AG04450 (cell line): Measurements from ENCODE around the gene LMX1A. TPM values are rescaled to one million over a fixed set of nuclear protein-coding genes. Genes with fewer than 3 reads are reported as not detected.

Source experiments
- CTCF ChIA-PET: fragments of 300-600, 350-600 bp; formaldehyde crosslinking; extraction: SDS; loops from one replicate; lab custom pipeline; 2022; ENCODE audit warnings: antibody characterized with exemption, inconsistent platforms; lab: Charles Lee
- POLR2A ChIA-PET: fragments of 350-600 bp; formaldehyde crosslinking; extraction: SDS; loops from one replicate; lab custom pipeline; 2021; ENCODE audit warnings: antibody characterized with exemption, inconsistent platforms; lab: Yijun Ruan, JAX
- DNase-seq: peaks from one replicate; pipeline ENCODE4 v3.0.0-alpha.2; 2011; ENCODE audit warnings: low read depth, low spot score
- H3K27ac ChIP-seq: one replicate; pipeline ENCODE4 v1.5.1; 2012; ENCODE audit warnings: low read depth, low read length, control low read depth
- H3K27me3 ChIP-seq: one replicate; pipeline ENCODE4 v1.6.0; 2012; ENCODE audit warnings: low read length; ENCODE audit not compliant: control insufficient read depth, insufficient read depth
- H3K4me3 ChIP-seq: 2 replicates; pipeline ENCODE4 v1.5.1; 2011; ENCODE audit warnings: mild to moderate bottlenecking, low read depth, low read length, control low read depth
- H3K9me3 ChIP-seq: 2 replicates; pipeline ENCODE4 v1.5.1; 2012; ENCODE audit warnings: low read length; ENCODE audit not compliant: control insufficient read depth, insufficient read depth
- CTCF ChIP-seq: IDR thresholded peaks from 2 replicates; pipeline ENCODE4 v1.5.1; 2011; ENCODE audit warnings: low read depth, low read length, control low read depth, inconsistent platforms
- polyA plus RNA-seq: library from polyadenylated mRNA; depleted of rRNA; stranded (reverse); fragments of >200 nt; gene quantifications from 2 replicates; pipeline ENCODE4 v1.2.3, GENCODE V29; 2011

Gene LMX1A
- polyA plus RNA-seq, 1 experiment, result not detected

GRCh38 chr1:165298203-165298820 lies 58.2 kb downstream of the LMX1A start:
- ChIA-PET POLR2A (no interaction called here), CTCF (interaction anchor here (0.8 kb wide), 1 partner anchor 41 kb away, joined by 3 read pairs; no protein-coding TSS in a partner anchor)
- Histone ChIP-seq H3K4me3 (no peak overlapping the region), H3K27ac (no peak overlapping the region), H3K9me3 (no peaks in the 10 kb centered on the region), H3K27me3 (no peaks in the 10 kb centered on the region)
- no peak for TF ChIP-seq CTCF
- DNase-seq, result no peak

- no peak for DNase-seq
- no peak overlapping the region for H3K27ac ChIP-seq
- ChIA-PET POLR2A (no interaction called here), CTCF (no interaction called here)
- H3K4me3 ChIP-seq, result no peak overlapping the region
- no peaks in the 10 kb centered on the region for H3K27me3 ChIP-seq
- no peaks in the 10 kb centered on the region for H3K9me3 ChIP-seq
- TF ChIP-seq CTCF, result no peak
These were observed 60.3 kb downstream of the LMX1A start for GRCh38 chr1:165296205-165296604.

- Histone ChIP-seq H3K4me3 (no peak overlapping the region), H3K27ac (no peak overlapping the region), H3K27me3 (no peaks in the 10 kb centered on the region), H3K9me3 (no peaks in the 10 kb centered on the region)
- CTCF ChIA-PET, result no interaction called here
- POLR2A ChIA-PET, result no interaction called here
- TF ChIP-seq CTCF, result no peak
- no peak for DNase-seq
These were observed 66.4 kb downstream of the LMX1A start for GRCh38 chr1:165290148-165290547.

- ChIA-PET CTCF (no interaction called here), POLR2A (no interaction called here)
- no peak for TF ChIP-seq CTCF
- no peak overlapping the region for H3K4me3 ChIP-seq
- no peaks in the 10 kb centered on the region for H3K9me3 ChIP-seq
- H3K27ac ChIP-seq, result no peak overlapping the region
- DNase-seq, result no peak
- H3K27me3 ChIP-seq, result no peaks in the 10 kb centered on the region
These were observed 67.0 kb downstream of the LMX1A start for GRCh38 chr1:165289556-165289955.

- H3K27ac ChIP-seq, result no peak overlapping the region
- POLR2A ChIA-PET, result no interaction called here
- H3K9me3 ChIP-seq, result no peaks in the 10 kb centered on the region
- no peak for TF ChIP-seq CTCF
- CTCF ChIA-PET, result no interaction called here
- no peak for DNase-seq
- no peak overlapping the region for H3K4me3 ChIP-seq
- no peaks in the 10 kb centered on the region for H3K27me3 ChIP-seq
These were observed 68.0 kb downstream of the LMX1A start for GRCh38 chr1:165288350-165289120.
